ENCODE results near the gene FLACC1.

- TF ChIP-seq TAF1 (IDR thresholded peaks at IDR 0.05; ENCODE audit: borderline replicate concordance, low read depth, low read length) (no peak), POLR2AphosphoS5 (IDR thresholded peaks at IDR 0.05; ENCODE audit: low read depth, low read length) (no peak)
Measured at GRCh38 chr2:201396595-201396994, 39.5 kb upstream of the FLACC1 start.
